HG02870 (cell line): Measurements from ENCODE around the gene RARRES2.
"Not testable (repeated sequence)": the region's sequence is repeated elsewhere in the genome, so short reads cannot be mapped to it uniquely, and the experiment has no call there.

Experiments
- ATAC-seq: cut with Tn5 transposase; IDR thresholded peaks from one replicate; pipeline ENCODE4 v1.9.1; 2021; ENCODE audit warnings: mild to moderate bottlenecking, moderate library complexity; ENCODE audit not compliant: unreplicated experiment

Gene RARRES2

DNA sequence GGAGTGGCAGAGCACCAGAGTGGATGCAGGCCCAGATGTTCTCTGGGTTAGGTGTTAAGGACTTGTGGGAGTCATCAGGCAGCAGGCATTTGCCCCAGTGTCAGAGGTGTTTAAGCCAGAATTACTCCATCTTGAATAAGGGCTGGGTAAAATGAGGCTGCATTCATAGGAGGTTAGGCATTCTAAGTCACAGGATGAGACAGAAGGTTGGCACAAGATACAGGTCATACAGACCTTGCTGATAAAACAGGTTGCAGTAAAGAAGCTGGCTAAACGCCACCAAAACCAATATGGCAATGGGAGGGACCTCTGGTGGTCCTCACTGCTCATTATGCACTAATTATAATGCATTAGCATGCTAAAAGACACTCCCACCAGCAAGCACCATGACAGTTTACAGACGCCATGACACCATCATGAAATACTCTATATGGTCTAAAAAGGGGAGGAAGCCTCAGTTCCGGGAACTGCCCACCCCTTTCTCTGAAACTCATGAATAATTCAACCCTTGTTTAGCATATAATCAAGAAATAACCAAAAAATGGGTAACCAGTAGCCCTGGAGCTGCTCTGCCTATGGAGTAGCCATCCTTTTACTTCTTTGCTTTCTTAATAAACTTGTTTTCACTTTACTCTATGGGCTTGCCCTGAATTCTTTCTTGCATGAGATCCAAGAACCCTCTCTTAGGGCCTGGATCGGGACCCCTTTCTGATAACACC is 19.2 kb downstream of the RARRES2 start:
- no peak for ATAC-seq

- ATAC-seq: no peak
Observed at GRCh38 chr7:150321788-150322113, 19.7 kb downstream of the RARRES2 start.

GRCh38 chr7:150317748-150318444 is 23.5 kb downstream of the RARRES2 start:
- no peak for ATAC-seq

- ATAC-seq: not testable (repeated sequence)
Observed at GRCh38 chr7:150316987-150317386, 24.4 kb downstream of the RARRES2 start.

DNA sequence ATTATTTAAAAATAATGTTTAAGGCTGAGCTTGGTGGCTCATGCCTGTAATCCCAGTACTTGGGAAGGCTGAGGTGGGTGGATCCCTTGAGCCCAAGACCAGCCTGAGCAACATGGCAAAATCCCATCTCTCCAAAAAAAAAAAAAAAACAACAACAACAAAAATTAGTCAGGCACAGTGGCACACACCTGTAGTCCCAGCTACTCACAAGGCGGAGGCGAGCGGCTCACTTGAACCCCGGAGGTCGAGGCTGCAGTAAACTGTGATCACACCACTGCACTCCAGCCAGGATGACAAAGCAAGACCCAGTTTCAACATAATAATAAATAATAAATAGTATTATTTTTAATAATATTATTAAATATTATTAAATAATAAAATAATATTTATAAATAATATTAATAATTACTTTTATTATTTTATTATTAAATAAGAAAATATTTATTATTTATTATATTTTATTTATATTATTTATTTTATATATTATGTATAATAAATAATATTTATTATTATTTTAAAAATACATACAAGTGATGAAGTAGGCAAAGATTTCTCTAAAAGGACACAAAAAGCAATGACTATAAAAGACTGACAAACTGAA is 26.7 kb downstream of the RARRES2 start:
- ATAC-seq: no peak

GRCh38 chr7:150313870-150314269 is 27.6 kb downstream of the RARRES2 start:
- no peak for ATAC-seq

DNA sequence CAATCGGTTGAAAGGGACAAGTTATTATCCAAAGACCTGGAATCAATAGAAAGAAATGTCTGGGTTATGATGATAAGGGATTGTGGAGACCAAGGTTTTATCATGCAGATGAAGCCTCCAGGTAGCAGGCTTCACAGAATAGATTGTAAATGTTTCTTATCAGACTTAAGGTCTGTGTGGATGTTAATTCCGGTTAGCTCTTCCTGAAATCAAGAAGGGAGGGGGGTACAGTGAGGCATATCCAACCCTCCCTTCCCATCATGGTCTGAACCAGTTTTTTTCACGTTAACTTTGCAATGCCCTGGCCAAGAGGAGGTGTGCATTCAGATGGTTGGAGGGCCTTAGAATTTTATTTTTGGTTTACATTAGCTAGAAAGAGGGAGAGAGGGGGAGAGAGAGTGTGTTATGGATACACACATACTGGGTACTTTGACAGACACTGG is 28.0 kb downstream of the RARRES2 start:
- no peak for ATAC-seq

GRCh38 chr7:150312649-150313366 is 28.6 kb downstream of the RARRES2 start:
- not testable (repeated sequence) for ATAC-seq

- ATAC-seq: no peak
Observed at GRCh38 chr7:150311711-150312110, 29.7 kb downstream of the RARRES2 start.

GRCh38 chr7:150311146-150311545 is 30.3 kb downstream of the RARRES2 start:
- ATAC-seq: no peak

DNA sequence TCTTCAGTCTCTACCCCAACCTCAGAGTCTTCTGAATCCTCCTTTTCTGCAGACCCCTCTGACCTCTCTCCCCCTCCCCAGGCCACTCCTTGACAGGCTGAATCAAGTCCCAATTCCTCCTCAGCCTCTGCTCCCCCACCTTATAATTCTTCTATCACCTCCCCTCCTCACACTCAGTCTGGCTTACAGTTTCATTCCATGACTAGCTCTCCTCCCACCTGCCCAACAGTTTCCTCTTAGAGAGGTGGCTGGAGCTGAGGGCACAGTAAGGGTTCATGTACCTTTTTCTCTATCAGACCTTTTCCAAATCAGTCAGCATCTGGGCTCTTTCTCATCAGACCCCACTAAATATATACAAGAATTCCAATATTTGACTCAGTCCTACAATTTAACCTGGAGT is 32.9 kb downstream of the RARRES2 start:
- no peak for ATAC-seq

DNA sequence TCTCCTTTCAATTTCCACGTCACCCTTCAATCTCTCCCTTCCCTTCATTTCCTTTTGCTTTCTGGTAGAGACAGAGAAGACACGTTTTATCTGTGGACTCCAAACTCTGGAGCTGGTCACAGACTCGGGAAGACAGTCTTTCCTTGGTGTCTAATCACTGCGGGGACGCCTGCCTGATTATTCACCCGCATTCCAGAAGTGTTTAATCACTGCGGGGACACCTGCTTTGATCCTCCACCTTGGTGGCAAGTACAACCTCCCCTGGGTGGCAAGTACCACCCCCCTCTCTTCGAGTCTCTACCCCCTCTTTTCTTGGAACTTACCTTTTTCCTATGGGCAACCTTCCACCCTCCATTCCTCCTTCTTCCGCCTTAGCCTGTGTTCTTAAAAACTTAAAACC is 33.5 kb downstream of the RARRES2 start:
- no peak for ATAC-seq

- no peak for ATAC-seq
Observed at GRCh38 chr7:150307129-150307528, 34.3 kb downstream of the RARRES2 start.

GRCh38 chr7:150306377-150306776 is 35.1 kb downstream of the RARRES2 start:
- ATAC-seq: not testable (repeated sequence)

DNA sequence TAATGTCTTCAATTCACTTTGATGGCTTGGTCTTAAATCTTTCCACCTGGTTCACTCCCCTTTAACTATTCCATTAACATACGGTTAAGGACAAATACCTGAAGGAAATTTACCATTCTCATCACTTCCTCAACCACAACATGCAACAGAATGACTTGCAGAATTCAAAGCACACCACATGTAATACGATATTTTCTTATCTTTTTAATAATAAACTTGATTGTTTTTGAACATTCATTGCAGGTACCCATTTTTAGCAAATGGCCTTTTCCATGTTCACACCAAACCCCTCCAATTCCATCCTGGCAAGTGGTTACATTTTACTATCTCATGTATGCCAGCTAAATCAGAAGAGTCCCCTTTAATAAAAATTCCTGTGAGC is 35.5 kb downstream of the RARRES2 start:
- ATAC-seq: not testable (repeated sequence)

GRCh38 chr7:150305259-150305902 is 36.0 kb downstream of the RARRES2 start:
- not testable (repeated sequence) for ATAC-seq

- not testable (repeated sequence) for ATAC-seq
Observed at GRCh38 chr7:150304499-150305258, 36.8 kb downstream of the RARRES2 start.

DNA sequence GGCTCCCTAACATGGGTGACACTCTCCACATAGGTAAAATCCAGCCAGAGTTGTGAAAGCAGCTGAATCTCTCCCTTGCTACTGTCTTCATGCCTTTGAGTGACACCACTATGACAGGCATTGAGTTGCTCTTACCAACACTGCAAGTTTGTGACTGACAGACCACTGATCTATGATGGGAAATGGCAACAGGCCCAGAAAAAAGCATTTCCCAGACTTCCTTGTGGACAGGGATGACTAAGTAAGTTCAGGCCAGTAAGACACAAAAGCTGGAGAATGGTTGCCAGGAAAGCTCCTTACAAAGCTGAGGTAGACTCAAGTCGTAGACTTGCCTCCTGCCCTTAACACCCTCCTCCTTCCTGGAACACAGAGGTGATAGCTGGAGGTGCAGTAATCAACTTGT is 38.5 kb downstream of the RARRES2 start:
- ATAC-seq: not testable (repeated sequence)

DNA sequence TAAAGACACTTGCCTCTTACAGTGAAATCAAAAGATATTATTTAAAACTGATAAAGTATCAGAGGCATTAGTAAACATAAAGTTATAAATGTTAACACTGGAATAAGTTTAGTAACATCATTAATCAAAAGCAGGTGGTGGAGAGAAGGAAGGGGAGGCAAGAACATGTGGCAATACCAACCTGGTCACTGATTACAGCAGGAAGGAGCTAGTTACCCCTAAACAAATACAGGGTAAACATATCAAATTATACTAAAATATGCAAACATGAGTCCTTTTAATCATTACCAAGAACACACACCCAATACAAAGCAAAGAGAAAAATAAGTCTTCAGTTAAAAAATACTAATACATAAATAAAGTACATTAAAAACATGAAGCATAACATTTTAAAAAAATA is 43.5 kb downstream of the RARRES2 start:
- ATAC-seq: not testable (repeated sequence)

DNA sequence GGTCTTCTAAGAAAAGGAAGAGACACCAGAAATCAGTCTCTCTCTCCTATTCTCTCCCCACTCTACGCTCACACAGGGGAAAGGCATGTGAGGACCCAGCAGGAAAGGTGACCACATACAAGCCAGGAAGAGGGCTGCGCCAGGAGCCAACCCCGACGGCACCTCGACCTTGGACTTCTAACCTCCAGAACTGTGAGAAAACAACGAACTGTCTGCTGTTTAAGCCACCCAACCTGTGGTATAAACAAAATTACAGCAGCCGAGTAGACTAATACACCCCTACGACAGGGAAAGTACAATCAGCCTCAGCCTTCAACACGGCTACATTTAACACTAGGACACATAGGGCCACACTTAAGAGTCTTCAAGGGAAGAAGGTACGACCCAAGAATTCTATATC is 44.6 kb downstream of the RARRES2 start:
- ATAC-seq: not testable (repeated sequence)
